Activated naive CD4-positive, alpha-beta T cell treated with anti-CD3 and anti-CD28 coated beads for 36 hours (primary cell): ENCODE measurements around the gene GPN1. TPM values are rescaled to one million over a fixed set of nuclear protein-coding genes. Genes with fewer than 3 reads are reported as not detected.
"Not testable (repeated sequence)": the region's sequence is repeated elsewhere in the genome, so short reads cannot be mapped to it uniquely, and the experiment has no call there.

Experiments used
- CTCF ChIA-PET: fragments of 350-600 bp; sonication (Branson Sonifier 250); formaldehyde crosslinking; loops from one replicate; lab custom pipeline; 2021; ENCODE audit warnings: antibody characterized with exemption; lab: Charles Lee
- DNase-seq: peaks from one replicate; pipeline ENCODE4 v3.0.0-alpha.2; 2020
- H3K27ac Mint-ChIP-seq: one replicate; pipeline ENCODE4 v1.8.0; 2021; ENCODE audit warnings: mild to moderate bottlenecking, mixed read lengths
- H3K27me3 Mint-ChIP-seq: one replicate; pipeline ENCODE4 v1.8.0; 2021; ENCODE audit warnings: low read depth, mixed read lengths
- H3K36me3 Mint-ChIP-seq: one replicate; pipeline ENCODE4 v1.8.0; 2021; ENCODE audit warnings: low read depth, mixed read lengths
- H3K4me1 Mint-ChIP-seq: one replicate; pipeline ENCODE4 v1.8.0; 2021; ENCODE audit warnings: low read depth, mixed read lengths
- H3K4me3 Mint-ChIP-seq: one replicate; pipeline ENCODE4 v1.8.0; 2021; ENCODE audit warnings: mild to moderate bottlenecking, moderate library complexity, mixed read lengths
- H3K9me3 Mint-ChIP-seq: one replicate; pipeline ENCODE4 v1.8.0; 2021; ENCODE audit warnings: mixed read lengths
- intact Hi-C: fragments of 100-400 bp; cut with micrococcal nuclease; formaldehyde crosslinking; loops from one replicate; pipeline ENCODE4 v1.15.1; 2023
- total RNA-seq, 2 experiments: library from RNA; stranded (reverse); gene quantifications; one replicate each; pipeline ENCODE4 v1.2.3, GENCODE V29; 2021

The GPN1 gene
- total RNA-seq, 2 experiments from 2014 or later: 44.9 to 45.1 TPM

GRCh38 chr2:27594020-27594703 is 34.7 kb upstream of the GPN1 start:
- CTCF ChIA-PET, H3K4me3 Mint-ChIP-seq, H3K27ac Mint-ChIP-seq, H3K27me3 Mint-ChIP-seq, DNase-seq, intact Hi-C loops: not testable (repeated sequence)
- peaks cover 31% of the 10 kb centered on the region for H3K9me3 Mint-ChIP-seq
- peaks cover 44% of the 10 kb centered on the region for H3K36me3 Mint-ChIP-seq
- H3K4me1 Mint-ChIP-seq: peaks cover 46% of the 10 kb centered on the region

DNA sequence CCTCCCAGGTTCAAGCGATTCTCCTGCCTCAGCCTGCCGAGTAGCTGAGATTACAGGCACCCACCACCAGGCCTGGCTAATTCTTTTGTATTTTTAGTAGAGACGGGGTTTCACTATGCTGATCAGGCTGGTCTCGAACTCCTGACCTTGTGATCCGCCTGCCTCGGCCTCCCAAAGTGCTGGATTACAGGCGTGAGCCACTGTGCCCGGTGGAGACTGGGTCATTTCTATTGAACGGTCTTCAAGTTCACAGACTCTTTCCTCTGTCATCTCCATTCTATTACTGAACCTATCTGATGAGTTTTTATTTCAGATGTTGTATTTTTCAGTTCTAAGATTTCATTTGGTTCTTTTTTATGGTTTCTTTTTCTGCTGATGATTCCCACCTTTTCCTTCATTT is 33.4 kb upstream of the GPN1 start:
- DNase-seq, H3K27ac Mint-ChIP-seq, intact Hi-C loops, H3K27me3 Mint-ChIP-seq, H3K4me3 Mint-ChIP-seq, CTCF ChIA-PET: not testable (repeated sequence)
- H3K9me3 Mint-ChIP-seq: peaks cover 25% of the 10 kb centered on the region
- peaks cover 46% of the 10 kb centered on the region for H3K4me1 Mint-ChIP-seq
- H3K36me3 Mint-ChIP-seq: peaks cover 40% of the 10 kb centered on the region

GRCh38 chr2:27596627-27597026 is 32.2 kb upstream of the GPN1 start:
- H3K27ac Mint-ChIP-seq: no peak overlapping the region
- H3K9me3 Mint-ChIP-seq: peaks cover 20% of the 10 kb centered on the region
- CTCF ChIA-PET: no interaction called here
- no peak for DNase-seq
- H3K36me3 Mint-ChIP-seq: peaks cover 38% of the 10 kb centered on the region
- peaks cover 43% of the 10 kb centered on the region for H3K4me1 Mint-ChIP-seq
- no peaks in the 10 kb centered on the region for H3K27me3 Mint-ChIP-seq
- no peak overlapping the region for H3K4me3 Mint-ChIP-seq
- intact Hi-C loops: no loop called here

- Mint-ChIP-seq H3K4me3 (no peak overlapping the region), H3K27ac (no peak overlapping the region), H3K4me1 (no peaks in the 10 kb centered on the region), H3K27me3 (no peaks in the 10 kb centered on the region), H3K9me3 (no peaks in the 10 kb centered on the region), H3K36me3 (peaks cover 36% of the 10 kb centered on the region)
- intact Hi-C loops: no loop called here
- CTCF ChIA-PET: no interaction called here
- DNase-seq: no peak
These were observed 22.2 kb upstream of the GPN1 start for GRCh38 chr2:27606611-27607010.

DNA sequence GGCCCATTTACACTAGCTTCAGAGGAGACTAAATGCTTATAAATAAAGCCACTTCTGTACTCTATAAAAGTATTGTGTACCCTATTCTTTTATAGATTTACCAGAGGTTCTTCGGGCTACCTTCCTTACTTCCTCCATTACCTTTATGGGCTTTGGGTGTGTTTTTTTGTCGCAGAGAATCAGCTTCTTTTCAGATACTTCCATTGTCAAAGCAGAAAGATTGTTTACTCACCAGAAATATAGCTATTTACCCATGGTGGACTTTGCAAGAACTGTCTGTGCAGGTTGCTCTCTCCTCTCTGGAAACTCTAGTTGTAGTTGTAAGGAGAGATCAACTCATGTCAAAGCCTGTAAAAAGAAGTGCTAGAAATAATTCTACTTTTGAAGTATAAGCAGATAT is 14.9 kb upstream of the GPN1 start:
- Mint-ChIP-seq H3K27me3 (no peaks in the 10 kb centered on the region), H3K27ac (no peak overlapping the region), H3K4me1 (no peaks in the 10 kb centered on the region), H3K9me3 (no peaks in the 10 kb centered on the region), H3K36me3 (peaks cover 28% of the 10 kb centered on the region), H3K4me3 (no peak overlapping the region)
- CTCF ChIA-PET: interaction anchor here (0.6 to 0.8 kb wide), 2 partner anchors 10 to 145 kb away, joined by 3 read pairs; no protein-coding TSS in a partner anchor
- intact Hi-C loops: no loop called here
- DNase-seq: no peak

DNA sequence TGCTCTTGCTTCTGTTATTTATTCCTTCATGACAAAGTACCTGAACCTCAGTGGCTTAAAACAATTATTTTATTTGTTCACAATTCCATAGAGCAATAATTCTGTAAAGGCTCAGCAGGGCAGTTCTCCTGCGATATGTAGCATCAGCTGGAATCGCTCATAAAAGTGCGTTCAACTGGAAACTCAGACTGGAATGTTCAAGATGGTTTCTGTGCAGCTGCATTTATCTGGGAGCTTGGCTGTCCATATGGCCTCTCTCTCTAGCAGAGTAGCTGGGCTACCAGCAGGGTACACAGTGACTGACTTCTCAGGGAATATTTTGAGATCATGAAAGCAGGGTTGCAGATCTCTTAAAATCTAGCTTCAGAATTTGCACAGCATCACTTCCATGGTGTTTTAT is 13.5 kb upstream of the GPN1 start:
- CTCF ChIA-PET: no interaction called here
- H3K27ac Mint-ChIP-seq: no peak overlapping the region
- no peak overlapping the region for H3K4me3 Mint-ChIP-seq
- peaks cover 33% of the 10 kb centered on the region for H3K36me3 Mint-ChIP-seq
- no peak for DNase-seq
- H3K9me3 Mint-ChIP-seq: no peaks in the 10 kb centered on the region
- no peaks in the 10 kb centered on the region for H3K4me1 Mint-ChIP-seq
- H3K27me3 Mint-ChIP-seq: no peaks in the 10 kb centered on the region
- intact Hi-C loops: no loop called here

GRCh38 chr2:27621524-27621923 is 7.3 kb upstream of the GPN1 start:
- Mint-ChIP-seq H3K36me3 (peaks cover 30% of the 10 kb centered on the region), H3K4me3 (no peak overlapping the region), H3K27me3 (no peaks in the 10 kb centered on the region), H3K4me1 (no peaks in the 10 kb centered on the region), H3K9me3 (no peaks in the 10 kb centered on the region), H3K27ac (no peak overlapping the region)
- CTCF ChIA-PET: interaction anchor here (1.1 kb wide), 2 partner anchors 17 to 22 kb away, joined by 3 read pairs; no protein-coding TSS in a partner anchor
- intact Hi-C loops: no loop called here
- DNase-seq: no peak

DNA sequence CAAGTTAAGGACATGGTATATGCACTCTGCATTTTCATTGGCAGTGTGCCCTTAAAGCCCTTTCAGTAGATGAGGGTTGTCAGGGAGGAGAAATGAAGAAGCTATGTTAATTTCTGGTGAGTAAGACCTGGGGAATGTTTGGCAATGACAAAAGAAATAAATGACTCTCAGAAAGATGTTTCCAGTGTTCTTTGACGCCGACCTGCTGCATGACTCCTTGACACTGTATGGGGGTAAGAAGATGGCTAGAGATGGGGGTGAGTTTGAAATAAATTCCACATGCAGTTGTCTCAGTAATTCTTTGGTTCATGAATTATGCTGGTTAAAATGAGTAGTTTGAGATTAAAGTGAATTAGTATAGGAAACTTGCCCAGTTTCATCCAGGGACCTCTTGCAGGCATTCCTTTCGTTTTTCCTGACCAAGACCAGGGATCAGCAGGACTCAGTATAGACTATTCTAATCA is 5.9 kb upstream of the GPN1 start:
- Mint-ChIP-seq H3K27me3 (no peaks in the 10 kb centered on the region), H3K4me1 (peaks cover 9% of the 10 kb centered on the region), H3K36me3 (peaks cover 20% of the 10 kb centered on the region), H3K4me3 (no peak overlapping the region), H3K9me3 (no peaks in the 10 kb centered on the region), H3K27ac (no peak overlapping the region)
- CTCF ChIA-PET: no interaction called here
- no peak for DNase-seq
- intact Hi-C loops: no loop called here

DNA sequence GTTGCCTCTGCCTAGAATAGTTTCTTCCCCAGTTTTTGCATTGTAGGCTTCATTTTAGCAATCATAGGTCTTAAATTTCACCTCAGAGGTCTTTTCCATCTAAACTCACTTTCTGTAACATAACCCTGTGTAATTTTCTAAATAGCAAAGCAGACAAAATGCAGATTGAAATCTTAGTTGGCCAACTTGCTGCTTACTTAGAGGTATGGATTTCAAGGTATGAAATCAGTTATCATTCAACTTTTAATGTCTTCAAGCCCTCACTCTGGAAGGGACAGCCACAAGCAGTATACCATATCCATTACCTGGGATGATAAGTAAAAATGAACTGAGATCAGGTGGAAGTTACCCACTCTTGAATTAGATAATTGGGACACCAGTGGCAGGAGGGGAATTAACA is 3.9 kb upstream of the GPN1 start:
- CTCF ChIA-PET: no interaction called here
- DNase-seq: no peak
- intact Hi-C loops: no loop called here
- Mint-ChIP-seq H3K36me3 (peaks cover 12% of the 10 kb centered on the region), H3K27me3 (no peaks in the 10 kb centered on the region), H3K9me3 (no peaks in the 10 kb centered on the region), H3K27ac (no peak overlapping the region), H3K4me1 (peaks cover 13% of the 10 kb centered on the region), H3K4me3 (no peak overlapping the region)

GRCh38 chr2:27626323-27626722 is 2.5 kb upstream of the GPN1 start:
- H3K9me3 Mint-ChIP-seq, H3K27me3 Mint-ChIP-seq, intact Hi-C loops, DNase-seq, H3K27ac Mint-ChIP-seq, H3K4me3 Mint-ChIP-seq, H3K36me3 Mint-ChIP-seq: not testable (repeated sequence)
- CTCF ChIA-PET: interaction anchor here (0.8 kb wide), 1 partner anchor 57 kb away, joined by 3 read pairs; no protein-coding TSS in a partner anchor
- peaks cover 13% of the 10 kb centered on the region for H3K4me1 Mint-ChIP-seq

DNA sequence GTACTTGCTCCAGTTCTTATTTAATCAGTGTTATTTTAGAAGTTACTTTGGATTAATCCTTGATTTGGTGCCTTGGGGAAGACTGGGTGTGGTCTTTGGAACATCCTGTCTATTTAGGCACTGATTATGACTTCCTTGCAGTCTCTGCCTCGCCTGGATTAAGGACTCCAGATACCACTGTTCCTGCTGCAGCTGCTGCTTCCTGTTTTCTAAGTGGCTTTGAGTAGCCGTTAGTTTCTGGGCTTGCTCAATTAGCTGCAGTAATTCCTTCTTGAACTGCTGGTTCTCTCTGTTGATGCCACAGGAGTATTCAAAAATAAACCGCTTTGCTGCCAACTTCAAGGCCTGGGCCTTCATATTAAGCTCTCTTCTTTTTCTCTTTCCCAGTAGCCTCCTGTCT is 1.9 kb upstream of the GPN1 start:
- H3K4me3 Mint-ChIP-seq, H3K27me3 Mint-ChIP-seq, H3K9me3 Mint-ChIP-seq, H3K36me3 Mint-ChIP-seq, H3K27ac Mint-ChIP-seq, intact Hi-C loops, DNase-seq: not testable (repeated sequence)
- CTCF ChIA-PET: interaction anchor here (0.8 kb wide), 1 partner anchor 57 kb away, joined by 3 read pairs; no protein-coding TSS in a partner anchor
- H3K4me1 Mint-ChIP-seq: peaks cover 13% of the 10 kb centered on the region

DNA sequence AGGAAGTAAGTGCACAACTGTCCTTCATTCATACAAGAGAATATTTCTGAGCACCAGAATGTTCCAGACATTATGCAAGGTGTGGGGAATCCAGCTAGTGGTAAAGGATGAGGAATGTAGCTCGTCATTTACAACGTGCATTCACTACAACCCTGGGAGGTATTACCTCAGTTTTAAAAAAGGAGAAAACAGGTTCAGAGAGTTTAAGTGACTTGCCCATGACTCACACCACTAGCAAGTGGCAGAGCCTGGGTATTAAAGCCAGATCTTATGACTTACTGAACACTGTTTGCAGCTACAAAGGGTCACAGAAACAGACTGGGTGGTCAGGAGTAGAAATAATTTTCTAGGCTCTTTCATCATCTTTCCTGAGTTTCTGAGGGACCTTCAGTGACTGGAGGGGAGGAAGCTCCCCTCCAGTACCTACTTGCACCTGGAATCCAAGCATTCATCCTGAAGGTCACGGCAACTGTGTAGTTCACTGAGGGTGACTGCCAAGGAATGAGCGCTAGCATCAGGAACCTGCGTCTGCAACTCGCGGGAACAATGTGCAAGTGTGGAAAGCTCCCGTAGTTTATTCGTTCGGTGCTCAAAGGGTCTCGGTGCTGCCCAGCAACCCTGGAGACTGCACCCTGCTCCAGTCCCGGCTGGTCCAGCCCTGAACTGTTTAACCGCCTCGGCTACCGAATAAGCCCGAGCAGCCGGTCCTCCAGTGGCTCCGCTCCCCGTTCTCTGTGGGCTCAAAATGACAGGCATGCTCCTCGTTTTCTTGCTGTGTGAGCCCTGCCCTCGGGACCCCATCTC is 685 bp upstream of the GPN1 start:
- H3K36me3 Mint-ChIP-seq: peaks cover 6% of the 10 kb centered on the region
- H3K4me1 Mint-ChIP-seq: peaks cover 13% of the 10 kb centered on the region
- peak overlapping the region; percentile 52 for H3K27ac Mint-ChIP-seq
- no peaks in the 10 kb centered on the region for H3K27me3 Mint-ChIP-seq
- CTCF ChIA-PET: interaction anchor here (0.8 to 2.8 kb wide), 5 partner anchors 35 to 326 kb away, joined by 3 to 13 read pairs (median 5); partner anchors contain the start of genes SLC4A1AP, SUPT7L and ZNF512
- intact Hi-C loops: loop anchor here (1.0 to 2.0 kb wide), 8 partner anchors 10 to 763 kb away; partner anchors contain the start of genes EIF2B4, NRBP1, PPM1G and SLC4A1AP
- H3K9me3 Mint-ChIP-seq: no peaks in the 10 kb centered on the region
- H3K4me3 Mint-ChIP-seq: no peak overlapping the region
- DNase-seq: peak; percentile 34
